Erythroblast (primary cell): ENCODE results near the gene DTWD2.

Source experiments
- DNase-seq, 2 experiments: peaks; one replicate each; lab custom pipeline; 2025; lab: John Stamatoyannopoulos, UW
- GATA1 ChIP-seq: IDR thresholded peaks from 2 replicates; pipeline ENCODE4 v1.6.1; 2011; ENCODE audit warnings: low read depth, mild to moderate bottlenecking, control low read depth, low read length, moderate library complexity
- POLR2A ChIP-seq: IDR thresholded peaks from 2 replicates; pipeline ENCODE4 v1.6.1; 2011; ENCODE audit warnings: mild to moderate bottlenecking, low read length

The DTWD2 gene

DNA sequence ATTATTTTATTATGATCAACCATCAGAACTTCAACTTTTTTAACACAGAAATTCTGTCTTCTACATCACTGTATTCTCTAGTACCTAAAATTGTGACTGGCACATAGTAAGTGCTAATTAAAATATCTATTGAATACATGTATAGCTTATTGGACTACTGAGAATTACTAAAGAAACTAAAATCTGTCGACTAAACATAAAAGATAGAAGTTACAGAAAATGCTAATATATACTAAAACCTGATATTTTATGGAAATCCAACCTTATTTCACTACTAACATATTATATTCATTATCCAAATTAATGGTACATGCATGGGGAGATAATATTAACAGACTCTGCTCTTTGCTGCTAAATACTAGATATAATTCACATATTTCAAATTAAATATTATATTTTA is 153.6 kb downstream of the DTWD2 start:
- TF ChIP-seq GATA1 = no peak
- TF ChIP-seq POLR2A = no peak
- no peak for DNase-seq

DNA sequence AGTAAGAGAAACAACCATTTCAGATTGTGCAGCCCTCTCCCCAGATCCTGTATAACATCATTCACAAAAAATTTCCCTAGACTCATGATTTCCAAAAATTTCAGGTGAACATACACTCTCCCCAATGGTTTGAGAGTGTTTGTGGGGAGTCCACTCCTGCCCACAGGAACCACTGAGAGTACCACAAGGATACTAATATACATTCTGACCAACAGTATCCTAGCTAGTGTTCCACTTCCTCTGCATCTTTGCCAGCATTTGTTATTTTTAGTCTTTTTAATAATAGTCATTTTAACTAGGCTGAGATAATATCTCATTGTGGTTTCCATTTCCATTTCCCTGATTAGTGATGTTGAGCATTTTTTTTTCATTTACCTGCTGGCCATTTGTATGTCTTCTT is 155.4 kb downstream of the DTWD2 start:
- DNase-seq = no peak
- TF ChIP-seq GATA1 (no peak), POLR2A (no peak)

GRCh38 chr5:118825226-118825625 is 163.1 kb downstream of the DTWD2 start:
- TF ChIP-seq POLR2A (no peak), GATA1 (no peak)
- DNase-seq = no peak

GRCh38 chr5:118818604-118819003 is 169.7 kb downstream of the DTWD2 start:
- TF ChIP-seq GATA1 (no peak), POLR2A (no peak)
- no peak for DNase-seq

DNA sequence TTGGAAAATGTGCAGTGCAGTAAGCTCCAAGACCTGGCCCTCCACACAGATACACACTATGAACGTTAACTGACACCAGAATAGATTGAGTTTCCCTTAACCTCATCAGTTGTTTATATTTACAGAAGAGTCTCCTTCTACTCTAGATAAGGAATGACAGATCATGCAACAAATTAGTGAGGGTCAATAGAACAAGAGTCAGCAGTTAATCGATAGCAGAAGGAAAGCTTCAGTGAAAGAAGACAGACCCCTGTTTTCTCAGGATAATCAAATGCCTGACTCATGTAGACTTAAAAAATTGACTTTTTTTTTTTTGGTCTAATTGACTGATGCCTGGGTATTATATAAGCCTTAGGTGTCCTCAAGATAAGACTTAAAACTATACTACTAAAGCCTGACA is 179.9 kb downstream of the DTWD2 start:
- no peak for DNase-seq
- no peak for TF ChIP-seq GATA1
- no peak for TF ChIP-seq POLR2A

GRCh38 chr5:118806571-118806970 is 181.8 kb downstream of the DTWD2 start:
- TF ChIP-seq GATA1 = no peak
- TF ChIP-seq POLR2A = no peak
- no peak for DNase-seq

GRCh38 chr5:118802335-118802734 is 186.0 kb downstream of the DTWD2 start:
- no peak for TF ChIP-seq POLR2A
- no peak for TF ChIP-seq GATA1
- DNase-seq = no peak

DNA sequence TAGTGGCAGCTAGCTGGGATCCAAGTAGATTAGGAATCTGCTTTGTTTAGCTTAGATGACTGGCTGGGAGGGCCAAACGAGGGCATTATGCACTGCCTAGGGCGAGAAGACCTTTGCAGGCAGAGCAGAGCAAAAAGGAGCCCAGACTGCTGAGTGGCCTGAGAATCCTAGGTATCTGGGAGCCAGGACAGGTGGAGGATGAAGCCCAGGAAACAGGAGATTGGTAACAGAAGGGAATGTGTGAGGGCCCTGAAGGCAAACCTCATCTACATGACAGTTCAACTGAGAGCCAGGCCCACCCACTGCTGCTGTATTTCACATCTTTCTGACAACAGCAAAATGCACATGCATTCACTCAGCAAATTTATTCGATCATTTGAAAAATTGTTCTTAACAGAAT is 192.3 kb downstream of the DTWD2 start:
- no peak for DNase-seq
- TF ChIP-seq POLR2A (no peak), GATA1 (no peak)

DNA sequence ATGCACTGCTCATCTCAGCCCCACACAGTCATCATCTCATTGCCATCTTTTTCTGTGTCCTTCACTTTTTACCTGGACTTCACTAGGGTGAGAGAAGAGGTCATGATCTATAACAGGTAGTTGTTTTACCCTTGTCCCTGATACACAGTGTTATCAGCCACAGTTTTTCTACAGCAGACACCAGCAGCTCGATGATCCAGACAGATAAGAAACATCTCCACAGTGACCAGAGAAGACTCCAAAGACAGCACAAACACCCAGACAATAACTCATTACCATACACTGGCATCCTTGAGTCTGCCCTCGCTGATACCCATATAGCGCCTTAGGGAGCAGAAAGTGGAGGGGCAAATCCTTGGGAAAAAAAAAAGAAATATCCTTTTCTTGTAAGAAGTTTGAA is 194.1 kb downstream of the DTWD2 start:
- no peak for TF ChIP-seq GATA1
- TF ChIP-seq POLR2A = no peak
- peak in 1 of 2 experiments; percentile 33 for DNase-seq

DNA sequence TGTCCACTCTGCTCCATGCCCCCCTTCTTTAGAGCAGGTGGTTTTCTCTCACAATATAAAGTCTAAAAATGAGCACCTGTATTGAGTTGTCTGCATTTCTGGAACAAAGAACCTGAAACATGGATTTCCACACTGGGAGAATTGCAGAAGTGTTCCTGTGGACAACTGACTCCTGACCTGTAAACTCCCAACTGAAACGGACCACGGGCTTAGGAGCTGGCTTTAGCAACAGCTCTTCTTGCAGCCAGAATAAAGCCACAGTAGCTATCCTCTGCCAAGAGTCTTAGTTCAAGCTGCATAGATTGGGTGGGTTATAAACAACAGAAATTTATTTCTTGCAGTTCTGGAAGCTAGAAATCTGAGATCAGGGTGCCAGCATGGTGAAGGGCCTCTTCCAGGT is 194.7 kb downstream of the DTWD2 start:
- no peak for TF ChIP-seq POLR2A
- TF ChIP-seq GATA1 = no peak
- DNase-seq = no peak

- no peak for TF ChIP-seq GATA1
- TF ChIP-seq POLR2A = no peak
These were observed 195.3 kb downstream of the DTWD2 start for GRCh38 chr5:118793091-118793490.

DNA sequence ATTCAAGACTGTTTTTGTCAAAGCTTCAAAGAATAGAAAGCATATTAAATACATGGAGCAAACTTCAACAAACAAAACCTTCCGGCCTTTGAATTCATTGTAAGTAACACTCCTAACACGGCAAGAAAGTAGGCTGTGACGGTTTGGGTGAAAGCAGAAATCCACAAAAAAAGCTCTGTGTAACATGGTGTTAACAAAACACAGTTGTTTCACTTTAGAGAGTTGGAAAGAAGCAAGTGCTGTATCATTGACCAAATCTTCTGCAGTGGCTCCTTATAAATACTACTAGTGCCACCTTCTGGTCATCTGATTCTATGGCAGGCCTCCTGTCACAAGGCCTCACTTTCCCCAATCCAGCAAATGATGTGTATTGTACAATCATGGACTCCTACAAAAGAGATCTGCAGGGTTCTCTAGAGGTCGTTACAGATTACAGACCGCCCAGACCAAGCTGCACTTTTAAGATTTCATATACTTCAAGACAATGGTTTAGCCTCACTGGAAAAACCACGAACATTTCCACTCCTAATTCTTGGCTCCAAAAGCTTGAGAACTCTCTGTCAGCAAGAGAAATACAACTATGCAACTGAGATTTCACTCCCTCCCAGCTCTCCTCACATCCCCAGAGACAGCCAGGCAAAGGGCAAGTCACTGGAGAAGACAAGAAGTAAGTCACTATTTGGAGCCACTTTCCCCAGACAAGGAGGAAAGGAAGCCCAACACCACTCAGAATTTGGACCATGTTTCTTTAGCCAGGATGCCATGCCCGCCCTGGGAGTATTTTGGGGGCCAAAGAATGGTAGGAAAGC is 196.2 kb downstream of the DTWD2 start:
- TF ChIP-seq GATA1 (no peak), POLR2A (no peak)
- peak; percentile 70 to 72 for DNase-seq

More at GRCh38 chr5:118793091-118793490, 195.3 kb downstream of the DTWD2 start:
- no peak for DNase-seq

GRCh38 chr5:118789366-118789765 is 199.0 kb downstream of the DTWD2 start:
- no peak for DNase-seq
- TF ChIP-seq GATA1 = no peak
- TF ChIP-seq POLR2A = no peak

GRCh38 chr5:118788351-118788750 is 200.0 kb downstream of the DTWD2 start:
- no peak for TF ChIP-seq POLR2A
- TF ChIP-seq GATA1 = no peak
- DNase-seq = no peak
